ENCODE measurements around the gene ZSCAN25. TPM values are rescaled to one million over a fixed set of nuclear protein-coding genes. Genes with fewer than 3 reads are reported as not detected.
"Not testable (repeated sequence)": the region's sequence is repeated elsewhere in the genome, so short reads cannot be mapped to it uniquely, and the experiment has no call there.

Gene ZSCAN25
- total RNA-seq, 6 experiments from 2014 or later: 4.5 to 7.4 (median 6.0) TPM

DNA sequence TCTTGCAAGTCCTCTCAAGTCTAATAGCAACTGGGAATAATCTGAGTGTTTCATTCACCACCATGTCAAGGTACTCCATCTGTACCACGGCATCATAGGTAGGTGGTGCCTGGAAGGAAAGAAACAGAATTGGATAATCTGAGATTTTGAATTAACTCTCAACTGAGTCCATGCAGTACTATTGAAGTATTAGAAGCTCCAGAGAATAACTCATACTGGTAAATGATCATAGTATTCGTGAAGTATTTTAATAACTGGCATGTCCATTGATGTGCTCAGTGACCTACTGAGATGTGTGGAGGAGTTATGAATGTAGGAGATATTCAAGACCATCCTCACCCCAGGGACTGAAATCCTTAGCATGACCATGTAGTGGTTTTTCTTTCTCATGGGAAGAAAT, 35.9 kb downstream of the ZSCAN25 start:
- DNase-seq (no peak), ATAC-seq (peak; percentile 6 to 22 (median 6))
- H3K36me3 ChIP-seq: peaks cover 0 to 5% (median under 1%) of the 10 kb centered on the region in 4 donors
- intact Hi-C loops (cut with DNase I): no loop called here
- no peak overlapping the region for H3K4me3 ChIP-seq
- no peaks in the 10 kb centered on the region for H3K27me3 ChIP-seq
- 32% methylated on average over 2 of the region's 2 CpGs for WGBS (ENCODE audit: insufficient coverage, low coverage, low lambda C conversion rate, missing lambda C conversion rate)
- H3K4me1 ChIP-seq: no peaks in the 10 kb centered on the region
- H3K9me3 ChIP-seq: no peaks in the 10 kb centered on the region
- no peak overlapping the region for H3K27ac ChIP-seq
- TF ChIP-seq, protein P1, sequence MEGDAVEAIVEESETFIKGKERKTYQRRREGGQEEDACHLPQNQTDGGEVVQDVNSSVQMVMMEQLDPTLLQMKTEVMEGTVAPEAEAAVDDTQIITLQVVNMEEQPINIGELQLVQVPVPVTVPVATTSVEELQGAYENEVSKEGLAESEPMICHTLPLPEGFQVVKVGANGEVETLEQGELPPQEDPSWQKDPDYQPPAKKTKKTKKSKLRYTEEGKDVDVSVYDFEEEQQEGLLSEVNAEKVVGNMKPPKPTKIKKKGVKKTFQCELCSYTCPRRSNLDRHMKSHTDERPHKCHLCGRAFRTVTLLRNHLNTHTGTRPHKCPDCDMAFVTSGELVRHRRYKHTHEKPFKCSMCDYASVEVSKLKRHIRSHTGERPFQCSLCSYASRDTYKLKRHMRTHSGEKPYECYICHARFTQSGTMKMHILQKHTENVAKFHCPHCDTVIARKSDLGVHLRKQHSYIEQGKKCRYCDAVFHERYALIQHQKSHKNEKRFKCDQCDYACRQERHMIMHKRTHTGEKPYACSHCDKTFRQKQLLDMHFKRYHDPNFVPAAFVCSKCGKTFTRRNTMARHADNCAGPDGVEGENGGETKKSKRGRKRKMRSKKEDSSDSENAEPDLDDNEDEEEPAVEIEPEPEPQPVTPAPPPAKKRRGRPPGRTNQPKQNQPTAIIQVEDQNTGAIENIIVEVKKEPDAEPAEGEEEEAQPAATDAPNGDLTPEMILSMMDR (IDR thresholded peaks at IDR 0.05): no peak
- peak; percentile 21 for TF ChIP-seq POLR2A (IDR thresholded peaks at IDR 0.05)

DNA sequence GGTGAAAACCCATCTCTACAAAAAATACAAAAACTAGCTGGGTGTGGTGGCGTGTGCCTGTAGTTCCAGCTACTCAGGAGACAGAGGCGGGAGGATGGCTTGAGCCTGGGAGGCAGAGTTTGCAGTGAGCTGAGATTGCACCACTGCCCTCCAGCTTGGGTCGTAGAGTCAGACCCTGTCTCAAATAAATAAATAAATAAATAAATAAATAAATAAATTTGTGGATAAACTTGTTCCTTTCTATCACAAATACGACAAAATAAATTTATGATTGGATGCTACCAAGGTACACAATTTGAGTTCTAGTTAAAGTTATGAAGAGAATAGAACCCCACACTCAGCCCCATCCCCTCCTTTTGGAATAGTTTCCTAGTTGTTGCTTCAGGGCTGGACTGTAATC, 36.5 kb downstream of the ZSCAN25 start:
- H3K9me3 ChIP-seq; intact Hi-C loops (cut with DNase I); H3K36me3 ChIP-seq; H3K4me3 ChIP-seq; H3K27ac ChIP-seq; H3K27me3 ChIP-seq; H3K4me1 ChIP-seq: not testable (repeated sequence)
- DNase-seq: peak in 1 of 3 donors; percentile 63
- 50% methylated on average over 4 of the region's 4 CpGs for WGBS (ENCODE audit: insufficient coverage, low coverage, low lambda C conversion rate, missing lambda C conversion rate)
- ATAC-seq: peak; percentile 19 to 35 (median 29)

DNA sequence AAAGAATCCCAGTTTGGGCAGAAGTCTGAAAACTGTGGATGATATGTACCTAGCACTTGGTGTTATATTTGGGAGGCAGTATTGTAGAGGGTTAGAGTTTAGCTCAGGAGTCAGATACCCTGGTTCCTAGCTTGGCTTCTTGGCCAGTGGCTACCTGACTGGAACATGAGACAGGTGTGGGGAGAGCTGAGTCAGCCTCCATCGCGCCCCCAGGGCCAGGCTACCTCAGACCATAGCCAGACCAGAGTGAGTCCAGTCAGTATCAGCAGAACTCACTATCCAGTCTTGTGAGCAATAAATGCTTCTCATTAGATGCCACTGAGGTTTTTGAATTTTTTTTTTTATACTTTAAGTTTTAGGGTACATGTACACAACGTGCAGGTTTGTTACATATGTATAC, 37.0 kb downstream of the ZSCAN25 start:
- Histone ChIP-seq H3K4me3 (no peak overlapping the region), H3K27ac (no peak overlapping the region), H3K27me3 (no peaks in the 10 kb centered on the region), H3K4me1 (no peaks in the 10 kb centered on the region), H3K9me3 (no peaks in the 10 kb centered on the region), H3K36me3 (peaks cover 0 to 8% (median 0%) of the 10 kb centered on the region in 4 donors)
- TF ChIP-seq POLR2A (IDR thresholded peaks at IDR 0.05): peak; percentile 49
- TF ChIP-seq, protein P1 (IDR thresholded peaks at IDR 0.05): no peak
- intact Hi-C loops (cut with DNase I): no loop called here
- DNase-seq: peak in 1 of 3 donors; percentile 71
- peak; percentile 54 to 82 (median 60) for ATAC-seq
- 88% methylated on average over 2 of the region's 3 CpGs for WGBS (ENCODE audit: insufficient coverage, low coverage, low lambda C conversion rate, missing lambda C conversion rate)

DNA sequence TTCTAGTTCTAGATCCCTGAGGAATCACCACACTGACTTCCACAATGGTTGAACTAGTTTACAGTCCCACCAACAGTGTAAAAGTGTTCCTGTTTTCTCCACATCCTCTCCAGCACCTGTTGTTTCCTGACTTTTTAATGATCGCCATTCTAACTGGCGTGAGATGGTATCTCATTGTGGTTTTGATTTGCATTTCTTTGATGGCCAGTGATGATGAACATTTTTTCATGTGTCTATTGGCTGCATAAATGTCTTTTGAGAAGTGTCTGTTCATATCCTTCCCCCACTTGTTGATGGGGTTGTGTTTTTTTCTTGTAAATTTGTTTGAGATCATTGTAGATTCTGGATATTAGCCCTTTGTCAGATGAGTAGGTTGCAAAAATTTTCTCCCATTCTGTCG, 37.9 kb downstream of the ZSCAN25 start:
- DNase-seq; H3K27ac ChIP-seq; ATAC-seq; H3K4me3 ChIP-seq; H3K4me1 ChIP-seq; intact Hi-C loops (cut with DNase I); H3K9me3 ChIP-seq; H3K27me3 ChIP-seq: not testable (repeated sequence)
- WGBS (ENCODE audit: insufficient coverage, low coverage, low lambda C conversion rate, missing lambda C conversion rate): 78% methylated on average over 3 of the region's 3 CpGs
- peaks cover 0 to 11% (median 3%) of the 10 kb centered on the region in 4 donors for H3K36me3 ChIP-seq

DNA sequence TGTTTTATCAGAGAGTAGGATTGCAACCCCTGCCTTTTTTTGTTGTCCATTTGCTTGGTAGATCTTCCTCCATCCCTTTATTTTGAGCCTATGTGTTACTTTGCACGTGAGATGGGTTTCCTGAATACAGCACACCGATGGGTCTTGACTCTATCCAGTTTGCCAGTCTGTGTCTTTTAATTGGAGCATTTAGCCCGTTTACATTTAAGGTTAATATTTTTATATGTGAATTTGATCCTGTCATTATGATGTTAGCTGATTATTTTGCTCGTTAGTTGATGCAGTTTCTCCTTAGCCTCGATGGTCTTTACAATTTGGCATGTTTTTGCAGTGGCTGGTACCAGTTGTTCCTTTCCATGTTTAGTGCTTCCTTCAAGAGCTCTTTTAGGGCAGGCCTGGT, 41.1 kb downstream of the ZSCAN25 start:
- peaks cover 0 to 43% (median 33%) of the 10 kb centered on the region in 4 donors for H3K36me3 ChIP-seq
- DNase-seq; H3K4me1 ChIP-seq; H3K4me3 ChIP-seq; H3K9me3 ChIP-seq; ATAC-seq; H3K27ac ChIP-seq; intact Hi-C loops (cut with DNase I); H3K27me3 ChIP-seq: not testable (repeated sequence)
- WGBS (ENCODE audit: insufficient coverage, low coverage, low lambda C conversion rate, missing lambda C conversion rate): 82% methylated on average over 5 of the region's 5 CpGs

DNA sequence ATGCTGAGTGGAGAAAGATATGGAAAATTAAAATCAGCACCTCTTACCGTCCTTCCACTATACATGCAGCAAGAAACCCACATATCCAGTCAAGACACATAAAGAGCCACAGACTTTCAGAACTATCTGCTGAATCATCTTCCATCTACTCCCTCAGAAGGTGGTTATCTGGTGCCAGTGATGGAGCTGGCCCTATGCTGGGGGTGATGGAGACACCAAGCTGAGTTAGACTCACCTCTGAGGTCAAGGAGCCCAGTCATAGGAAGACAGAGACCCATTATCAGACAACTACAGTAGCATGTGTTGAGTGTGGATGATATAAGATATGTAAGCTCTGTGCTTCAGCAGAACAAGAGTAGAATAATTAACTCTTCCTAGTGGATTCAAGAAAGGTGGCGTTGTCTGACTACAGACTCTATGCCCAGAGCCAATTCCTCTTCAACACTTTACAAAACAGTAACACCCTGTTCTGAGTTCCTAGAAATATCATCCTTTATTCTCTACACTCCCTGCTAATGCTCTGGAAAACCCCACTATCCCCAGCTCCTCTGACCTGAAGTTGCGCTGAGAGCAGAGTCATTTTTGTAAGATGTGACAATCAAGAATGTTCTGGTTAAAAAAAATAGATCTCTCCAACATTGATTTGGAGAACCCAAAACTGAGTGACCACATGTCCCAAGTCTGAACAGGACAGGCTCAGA, 48.7 kb downstream of the ZSCAN25 start:
- DNase-seq (no peak), ATAC-seq (peak in 2 of 4 donors; percentile 0 to 1)
- Histone ChIP-seq H3K36me3 (peaks cover 0 to 95% (median 61%) of the 10 kb centered on the region in 4 donors), H3K9me3 (no peaks in the 10 kb centered on the region), H3K4me3 (no peak overlapping the region), H3K27me3 (no peaks in the 10 kb centered on the region), H3K4me1 (no peaks in the 10 kb centered on the region), H3K27ac (peak overlapping the region in 1 of 3 donors; percentile 16)
- intact Hi-C loops (cut with DNase I): no loop called here
- 97% methylated on average over 3 of the region's 3 CpGs for WGBS (ENCODE audit: insufficient coverage, low coverage, low lambda C conversion rate, missing lambda C conversion rate)
- TF ChIP-seq, protein P1 (IDR thresholded peaks at IDR 0.05): no peak
- TF ChIP-seq POLR2A (IDR thresholded peaks at IDR 0.05): no peak

Data from right lobe of liver (tissue), 6 donors.